Spleen (tissue), 11 donors: ENCODE results near the gene PDE4D. TPM values are rescaled to one million over a fixed set of nuclear protein-coding genes. Genes with fewer than 3 reads are reported as not detected.

Experiments used
- DNase-seq: peaks from one replicate; pipeline ENCODE4 v3.0.0-alpha.2; 2020
- H3K27ac ChIP-seq, 8 donors: fragments of 200-600 bp; sonication (generic) in 7 of 8; 1 replicate in 4 of 8; 2 replicates in 4 of 8; pipeline versions ENCODE4 v1.5.0 to v1.8.0; 2016 to 2021; ENCODE audit warnings: inconsistent platforms in 4 of 8, mild to moderate bottlenecking in 4 of 8, moderate library complexity in 1 of 8
- H3K27me3 ChIP-seq, 7 donors: fragments of 200-600 bp; sonication (generic) in 6 of 7; replicated peaks in 1 of 7; 1 replicate in 4 of 7; 2 replicates in 3 of 7; pipeline versions ENCODE4 v1.5.0 to v1.8.0; 2016 to 2021; ENCODE audit warnings: inconsistent platforms in 3 of 7, mild to moderate bottlenecking in 1 of 7
- H3K36me3 ChIP-seq, 6 donors: fragments of 200-600 bp; sonication (generic) in 5 of 6; 1 replicate in 4 of 6; 2 replicates in 2 of 6; pipeline versions ENCODE4 v1.5.0 to v1.8.0; 2016 to 2021; ENCODE audit warnings: inconsistent platforms in 2 of 6
- H3K4me1 ChIP-seq, 6 donors: fragments of 200-600 bp; sonication (generic) in 5 of 6; 1 replicate in 3 of 6; 2 replicates in 3 of 6; pipeline versions ENCODE4 v1.5.0 to v1.8.0; 2016 to 2021; ENCODE audit warnings: inconsistent platforms in 3 of 6
- H3K4me3 ChIP-seq, 8 donors: fragments of 200-600 bp; sonication (generic) in 7 of 8; 1 replicate in 4 of 8; 2 replicates in 4 of 8; pipeline versions ENCODE4 v1.5.0 to v1.8.0; 2016 to 2021; ENCODE audit warnings: inconsistent platforms in 4 of 8, mild to moderate bottlenecking in 4 of 8, moderate library complexity in 2 of 8
- H3K9me3 ChIP-seq, 8 donors: fragments of 200-600 bp; sonication (generic) in 7 of 8; 1 replicate in 4 of 8; 2 replicates in 4 of 8; pipeline versions ENCODE4 v1.5.0 to v1.8.0; 2016 to 2021; ENCODE audit warnings: inconsistent platforms in 4 of 8
- CTCF ChIP-seq, 11 experiments: fragments of 200-600 bp in 7 of 11; fragments of 450-650 bp in 4 of 11; sonication (generic) in 4 of 11; IDR thresholded peaks in 8 of 11; conservative IDR thresholded peaks in 3 of 11; 1 replicate in 7 of 11; 2 replicates in 4 of 11; pipeline versions ENCODE4 v1.4.0 to v1.8.0; 2016 to 2021; ENCODE audit warnings: antibody characterized with exemption in 11 of 11, inconsistent platforms in 4 of 11, mild to moderate bottlenecking in 1 of 11
- POLR2A ChIP-seq, 3 donors: fragments of 450-650 bp; IDR thresholded peaks; one replicate each; pipeline ENCODE4 v1.5.1; 2017; ENCODE audit warnings: antibody characterized with exemption in 3 of 3, mild to moderate bottlenecking in 1 of 3
- POLR2AphosphoS5 ChIP-seq, 3 donors: sonication (generic); formaldehyde crosslinking; IDR thresholded peaks; one replicate each; pipeline ENCODE4 v1.5.1; 2017; ENCODE audit warnings: antibody characterized with exemption in 3 of 3
- WGBS, 5 donors: extraction: QIAGEN DNeasy Blood & Tissue Kit in 3 of 5; methylation state at CpG; one replicate each; pipeline versions ENCODE4 v1.1.5 to v1.1.7; 2013 to 2018; 5-methylcytosine and 5-hydroxymethylcytosine counted together
- intact Hi-C: fragments of 100-400 bp; cut with DNase I; formaldehyde crosslinking; loops from one replicate; pipeline ENCODE4 v1.15.0; 2023; ENCODE audit warnings: low total_unique reads
- polyA plus RNA-seq, 3 donors: library from polyadenylated mRNA; stranded (reverse); fragments of 200-250 nt; gene quantifications; one replicate each; pipeline ENCODE4 v1.2.1, GENCODE V29; 2013
- total RNA-seq, 7 donors: library from RNA; depleted of rRNA in 3 of 7; stranded (reverse); fragments of >200 nt in 3 of 7; fragmentation: NEBNext Ultra II Directional in 4 of 7; extraction: Animal tissue kit (Norgen Biotek cat#: 25700) in 4 of 7; gene quantifications; one replicate each; pipeline versions ENCODE4 v1.1.0 to v1.2.1, GENCODE V29; 2016 to 2021
- donor health status: healthy with polysubstance abuse.
- donor health status: DM: no; HTN: no; CAD: no; lungs with moderate emphysema.
- donor health status: DM: no; HTN: no; CAD: no.
- donor health status: Bipolar disorder and iron deficiency.
- donor health status: healthy.
- donor health status: DM: no; HTN: no; CAD: no.
- donor health status: DM: yes; HTN: yes; CAD: no.

The PDE4D gene
- total and polyA plus RNA-seq, 10 donors, result 0.88 to 51.8 (median 18.2) TPM

- Histone ChIP-seq H3K9me3 (no peaks in the 10 kb centered on the region), H3K4me1 (no peaks in the 10 kb centered on the region), H3K27ac (no peak overlapping the region), H3K27me3 (no peaks in the 10 kb centered on the region), H3K36me3 (peaks cover 0 to 12% (median 0%) of the 10 kb centered on the region in 6 donors), H3K4me3 (no peak overlapping the region)
- WGBS, 5 donors, result 90 to 100% (median 95%) methylated on average over 1 of the region's 1 CpG
- no peak for DNase-seq
- TF ChIP-seq CTCF (IDR thresholded peaks at IDR 0.05 in 8 of 11, conservative IDR thresholded peaks at IDR 0.05 in 3 of 11) (no peak), POLR2A (IDR thresholded peaks at IDR 0.05) (no peak), POLR2AphosphoS5 (IDR thresholded peaks at IDR 0.05) (no peak)
- intact Hi-C loops, result no loop called here
These were observed 680.9 kb downstream of the PDE4D start for GRCh38 chr5:59212596-59212995.

- DNase-seq, result no peak
- TF ChIP-seq POLR2AphosphoS5 (IDR thresholded peaks at IDR 0.05), result no peak
- no peak for TF ChIP-seq POLR2A (IDR thresholded peaks at IDR 0.05)
- TF ChIP-seq CTCF (IDR thresholded peaks at IDR 0.05 in 8 of 11, conservative IDR thresholded peaks at IDR 0.05 in 3 of 11), result no peak
- intact Hi-C loops, result no loop called here
- Histone ChIP-seq H3K27me3 (no peaks in the 10 kb centered on the region), H3K36me3 (peaks cover 0 to 6% (median 0%) of the 10 kb centered on the region in 6 donors), H3K9me3 (no peaks in the 10 kb centered on the region), H3K4me1 (no peaks in the 10 kb centered on the region), H3K4me3 (no peak overlapping the region), H3K27ac (no peak overlapping the region)
- WGBS, 5 donors, result 64 to 90% (median 78%) methylated on average over 3 of the region's 3 CpGs
These were observed 683.7 kb downstream of the PDE4D start for GRCh38 chr5:59209758-59210359.

GRCh38 chr5:59208474-59208873, 685.1 kb downstream of the PDE4D start:
- TF ChIP-seq CTCF (IDR thresholded peaks at IDR 0.05 in 8 of 11, conservative IDR thresholded peaks at IDR 0.05 in 3 of 11) (no peak), POLR2A (IDR thresholded peaks at IDR 0.05) (no peak), POLR2AphosphoS5 (IDR thresholded peaks at IDR 0.05) (no peak)
- H3K4me3 ChIP-seq, result no peak overlapping the region
- H3K27ac ChIP-seq, result no peak overlapping the region
- no peaks in the 10 kb centered on the region for H3K27me3 ChIP-seq
- H3K4me1 ChIP-seq, result no peaks in the 10 kb centered on the region
- H3K36me3 ChIP-seq, result no peaks in the 10 kb centered on the region
- intact Hi-C loops, result no loop called here
- DNase-seq, result no peak
- no peaks in the 10 kb centered on the region for H3K9me3 ChIP-seq

- H3K4me3 ChIP-seq, result no peak overlapping the region
- H3K9me3 ChIP-seq, result no peaks in the 10 kb centered on the region
- 78 to 93% (median 90%) methylated on average over 1 of the region's 1 CpG for WGBS, 5 donors
- H3K4me1 ChIP-seq, result no peaks in the 10 kb centered on the region
- TF ChIP-seq POLR2AphosphoS5 (IDR thresholded peaks at IDR 0.05), result no peak
- TF ChIP-seq CTCF (IDR thresholded peaks at IDR 0.05 in 8 of 11, conservative IDR thresholded peaks at IDR 0.05 in 3 of 11), result no peak
- TF ChIP-seq POLR2A (IDR thresholded peaks at IDR 0.05), result no peak
- H3K27ac ChIP-seq, result peak overlapping the region in 1 of 8 donors; percentile 38
- no peaks in the 10 kb centered on the region for H3K27me3 ChIP-seq
- intact Hi-C loops, result no loop called here
- DNase-seq, result no peak
- H3K36me3 ChIP-seq, result no peaks in the 10 kb centered on the region
These were observed 686.1 kb downstream of the PDE4D start for GRCh38 chr5:59207401-59207800.
